C4-2B (cell line): ENCODE data around the gene DDX46.

ENCODE experiments used
- CTCF ChIP-seq: fragments of 450-650 bp; conservative IDR thresholded peaks from 2 replicates; pipeline ENCODE4 v1.5.1; 2017; ENCODE audit warnings: mild to moderate bottlenecking
- ZFX ChIP-seq: fragments of 450-650 bp; IDR thresholded peaks from 2 replicates; pipeline ENCODE4 v1.6.1; 2017

GRCh38 chr5:134741052-134741451 is 17.5 kb upstream of the DDX46 start:
- TF ChIP-seq CTCF (no peak), ZFX (no peak)
